Neuronal stem cell (in vitro differentiated cells): ENCODE results near the gene VIPR1.

ENCODE experiments used
- DNase-seq: peaks from one replicate; pipeline ENCODE4 v3.0.0-alpha.2; 2013; ENCODE audit warnings: low spot score
- H2AFZ ChIP-seq: one replicate; pipeline ENCODE4 v1.6.1; 2013; ENCODE audit warnings: mild to moderate bottlenecking, low read length, inconsistent platforms
- H2AK5ac ChIP-seq: 2 replicates; pipeline ENCODE4 v1.6.1; 2013; ENCODE audit warnings: low read depth, mild to moderate bottlenecking, inconsistent platforms, low read length, moderate library complexity, mixed read lengths
- H2BK120ac ChIP-seq: 2 replicates; pipeline ENCODE4 v1.6.1; 2013; ENCODE audit warnings: low read depth, mild to moderate bottlenecking, inconsistent platforms, low read length, moderate library complexity, mixed read lengths
- H2BK12ac ChIP-seq: one replicate; pipeline ENCODE4 v1.6.1; 2013; ENCODE audit warnings: low read length, inconsistent platforms
- H2BK15ac ChIP-seq: 2 replicates; pipeline ENCODE4 v1.6.1; 2013; ENCODE audit warnings: mild to moderate bottlenecking, low read length, inconsistent platforms, mixed read lengths
- H2BK5ac ChIP-seq: one replicate; pipeline ENCODE4 v1.6.1; 2013; ENCODE audit warnings: inconsistent platforms, mild to moderate bottlenecking, low read length, moderate library complexity
- H3K14ac ChIP-seq: one replicate; pipeline ENCODE4 v1.6.1; 2013; ENCODE audit warnings: low read length, inconsistent platforms
- H3K18ac ChIP-seq: 2 replicates; pipeline ENCODE4 v1.6.1; 2013; ENCODE audit warnings: low read length, inconsistent platforms
- H3K23ac ChIP-seq: 2 replicates; pipeline ENCODE4 v1.6.1; 2013; ENCODE audit warnings: low read depth, mild to moderate bottlenecking, mixed read lengths, low read length, inconsistent platforms; ENCODE audit not compliant: poor library complexity
- H3K27ac ChIP-seq: replicated peaks from 3 replicates; pipeline ENCODE4 v1.5.1; 2013; ENCODE audit warnings: low read length, inconsistent platforms
- H3K27me3 ChIP-seq, 3 experiments: 2 replicates each; pipeline ENCODE4 v1.6.1; 2013; ENCODE audit warnings: low read length in 3 of 3, mild to moderate bottlenecking in 2 of 3, inconsistent platforms in 1 of 3, low read depth in 1 of 3, mixed read lengths in 1 of 3, moderate library complexity in 1 of 3; ENCODE audit not compliant: control insufficient read depth in 3 of 3, insufficient read depth in 3 of 3
- H3K36me3 ChIP-seq, 2 donors: replicated peaks in 1 of 2; 2 replicates each; pipeline ENCODE4 v1.6.1; 2013; ENCODE audit warnings: low read length in 2 of 2; ENCODE audit not compliant: control insufficient read depth in 2 of 2, insufficient read depth in 2 of 2
- H3K4ac ChIP-seq: 2 replicates; pipeline ENCODE4 v1.6.1; 2013; ENCODE audit warnings: inconsistent platforms, mild to moderate bottlenecking, low read length, moderate library complexity
- H3K4me1 ChIP-seq, 2 donors: 1 replicate in 1 of 2; 2 replicates in 1 of 2; pipeline ENCODE4 v1.6.1; 2013; ENCODE audit warnings: low read length in 2 of 2, low read depth in 1 of 2; ENCODE audit not compliant: control insufficient read depth in 2 of 2, insufficient read depth in 1 of 2
- H3K4me2 ChIP-seq: one replicate; pipeline ENCODE4 v1.6.1; 2013; ENCODE audit warnings: mild to moderate bottlenecking, low read length, inconsistent platforms; ENCODE audit not compliant: insufficient read depth, poor library complexity, severe bottlenecking
- H3K4me3 ChIP-seq, 2 donors: 2 replicates each; pipeline ENCODE4 v1.5.1; 2013; ENCODE audit warnings: low read length in 2 of 2, mild to moderate bottlenecking in 2 of 2, inconsistent platforms in 1 of 2, moderate library complexity in 1 of 2
- H3K79me1 ChIP-seq: one replicate; pipeline ENCODE4 v1.6.1; 2013; ENCODE audit warnings: low read depth, mild to moderate bottlenecking, inconsistent platforms, low read length, moderate library complexity
- H3K9ac ChIP-seq: one replicate; pipeline ENCODE4 v1.6.1; 2013; ENCODE audit warnings: mild to moderate bottlenecking, low read depth, low read length, inconsistent platforms; ENCODE audit not compliant: poor library complexity
- H3K9me3 ChIP-seq, 2 donors: replicated peaks in 1 of 2; 2 replicates each; pipeline versions ENCODE3 to v1.6.1; 2013; ENCODE audit warnings: low read length in 2 of 2, mild to moderate bottlenecking in 2 of 2, inconsistent platforms in 1 of 2, low read depth in 1 of 2, mixed read lengths in 1 of 2, moderate library complexity in 1 of 2; ENCODE audit not compliant: control insufficient read depth in 2 of 2, insufficient read depth in 1 of 2
- H4K8ac ChIP-seq: one replicate; pipeline ENCODE4 v1.6.1; 2013; ENCODE audit warnings: low read depth, mild to moderate bottlenecking, inconsistent platforms, low read length, moderate library complexity
- H4K91ac ChIP-seq: one replicate; pipeline ENCODE4 v1.6.1; 2013; ENCODE audit warnings: low read length, low read depth, mild to moderate bottlenecking, inconsistent platforms; ENCODE audit not compliant: poor library complexity
- WGBS, 2 donors: extraction: QIAGEN DNeasy Blood & Tissue Kit; methylation state at CpG; one replicate each; pipeline ENCODE4 v1.1.7; 2013; ENCODE audit warnings: missing lambda C conversion rate in 2 of 2, mixed read lengths in 1 of 2; ENCODE audit not compliant: insufficient read length in 2 of 2, insufficient replicate concordance in 1 of 2; ENCODE audit errors: extremely low coverage in 2 of 2; 5-methylcytosine and 5-hydroxymethylcytosine counted together

VIPR1 gene

DNA sequence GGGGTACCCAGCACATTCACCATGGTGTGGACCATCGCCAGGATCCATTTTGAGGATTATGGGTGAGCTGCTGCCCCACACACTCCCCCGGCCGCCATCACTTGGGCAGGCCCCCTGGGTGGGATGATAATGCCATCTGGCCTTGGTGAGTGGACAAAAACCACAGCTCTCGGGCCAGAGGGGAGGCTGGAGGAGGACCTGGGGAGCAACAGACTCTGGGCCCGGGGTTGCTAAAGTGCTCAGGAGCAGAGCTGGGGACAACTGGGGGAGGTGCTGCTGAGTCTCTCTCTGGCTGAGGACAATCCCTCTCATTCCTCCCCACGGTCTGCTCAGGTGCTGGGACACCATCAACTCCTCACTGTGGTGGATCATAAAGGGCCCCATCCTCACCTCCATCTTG, 29.0 kb downstream of the VIPR1 start:
- Histone ChIP-seq H3K4me3 (no peak overlapping the region), H2AFZ (no peak overlapping the region), H2BK120ac (no peak overlapping the region), H3K27me3 (peaks cover 0 to 15% (median 0%) of the 10 kb centered on the region in 3 experiments), H3K18ac (peak overlapping the region; percentile 36), H3K9me3 (no peaks in the 10 kb centered on the region), H3K9ac (no peak overlapping the region), H3K4me1 (peaks cover 0 to 5% of the 10 kb centered on the region in 2 donors), H2AK5ac (no peak overlapping the region), H3K27ac (no peak overlapping the region), H3K23ac (peak overlapping the region; percentile 39), H3K36me3 (no peaks in the 10 kb centered on the region), H4K91ac (no peak overlapping the region), H3K4me2 (no peak overlapping the region), H3K14ac (no peak overlapping the region), H4K8ac (no peak overlapping the region), H2BK15ac (no peak overlapping the region), H2BK5ac (no peak overlapping the region), H2BK12ac (no peak overlapping the region), H3K79me1 (no peaks in the 10 kb centered on the region), H3K4ac (no peak overlapping the region)
- WGBS, 2 donors = no CpG with 5 or more reads among the region's 6 CpGs
- no peak for DNase-seq

DNA sequence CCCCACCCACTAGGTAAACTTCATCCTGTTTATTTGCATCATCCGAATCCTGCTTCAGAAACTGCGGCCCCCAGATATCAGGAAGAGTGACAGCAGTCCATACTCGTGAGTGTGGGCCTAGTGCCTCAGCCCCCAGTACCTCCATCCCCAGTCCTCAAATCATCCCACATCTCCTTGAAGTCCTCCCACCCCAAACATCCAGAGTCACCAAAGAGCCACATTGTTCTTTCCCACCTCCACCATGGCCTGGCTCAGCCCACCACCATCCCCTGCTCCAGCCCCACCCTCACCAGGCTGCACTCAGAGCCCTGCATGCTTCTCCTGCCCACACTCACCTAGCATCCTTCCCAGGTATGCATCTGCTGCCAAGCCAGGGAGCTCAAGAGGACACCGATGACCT, 29.8 kb downstream of the VIPR1 start:
- Histone ChIP-seq H3K27me3 (peaks cover 0 to 15% (median 0%) of the 10 kb centered on the region in 3 experiments), H3K4me3 (no peak overlapping the region), H2AK5ac (no peak overlapping the region), H3K27ac (no peak overlapping the region), H3K18ac (no peak overlapping the region), H3K4me1 (peaks cover 0 to 5% of the 10 kb centered on the region in 2 donors), H4K91ac (no peak overlapping the region), H2BK5ac (no peak overlapping the region), H3K14ac (no peak overlapping the region), H2BK120ac (no peak overlapping the region), H2BK12ac (no peak overlapping the region), H2AFZ (no peak overlapping the region), H3K4ac (no peak overlapping the region), H4K8ac (no peak overlapping the region), H3K9ac (no peak overlapping the region), H3K36me3 (no peaks in the 10 kb centered on the region), H2BK15ac (no peak overlapping the region), H3K23ac (no peak overlapping the region), H3K79me1 (no peaks in the 10 kb centered on the region), H3K9me3 (no peaks in the 10 kb centered on the region), H3K4me2 (no peak overlapping the region)
- DNase-seq = no peak
- no CpG with 5 or more reads among the region's 4 CpGs for WGBS, 2 donors

DNA sequence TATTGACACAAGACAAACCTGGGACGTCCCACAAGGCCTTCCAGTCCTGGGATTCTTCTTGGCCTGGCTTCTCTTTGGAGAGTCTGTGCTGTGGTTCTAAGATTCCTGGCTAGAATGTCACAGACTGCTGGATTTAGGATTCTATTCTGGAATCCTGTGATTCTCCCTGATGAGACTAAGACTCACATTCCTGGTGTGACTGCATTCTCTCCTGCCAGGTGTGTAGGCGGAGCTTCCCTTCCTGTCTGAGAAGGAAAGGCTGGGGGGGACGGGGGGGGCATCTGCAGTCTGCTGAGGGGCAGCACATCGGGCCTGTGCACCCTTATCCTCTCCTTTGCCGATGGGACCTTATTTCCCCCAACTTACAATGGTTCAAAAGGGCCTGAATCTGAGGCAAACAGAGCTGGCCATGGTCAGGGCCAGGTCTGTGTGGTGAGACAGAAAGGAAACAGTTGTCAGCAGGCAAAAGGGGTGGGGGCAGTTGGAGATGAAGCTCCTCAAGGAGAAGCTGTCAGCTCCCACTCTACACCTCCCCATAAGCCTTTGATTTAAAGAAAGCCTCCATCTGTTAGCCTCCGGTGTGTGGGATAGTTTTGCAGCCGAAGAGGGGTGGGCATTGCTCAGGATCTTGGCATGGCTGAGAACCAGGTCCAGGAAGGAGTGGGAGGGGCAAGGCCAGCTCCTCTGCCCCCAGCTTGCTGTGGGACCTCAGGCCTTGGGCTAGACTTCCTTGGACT, 30.9 kb downstream of the VIPR1 start:
- Histone ChIP-seq H3K4ac (no peak overlapping the region), H3K14ac (no peak overlapping the region), H3K4me3 (peak overlapping the region in 1 of 2 donors; percentile 11), H3K23ac (no peak overlapping the region), H3K4me1 (peaks cover 0 to 5% of the 10 kb centered on the region in 2 donors), H4K91ac (no peak overlapping the region), H2AK5ac (no peak overlapping the region), H3K18ac (no peak overlapping the region), H3K27me3 (peaks cover 0 to 15% (median 0%) of the 10 kb centered on the region in 3 experiments), H3K9ac (no peak overlapping the region), H4K8ac (no peak overlapping the region), H2BK15ac (no peak overlapping the region), H3K79me1 (no peaks in the 10 kb centered on the region), H3K36me3 (no peaks in the 10 kb centered on the region), H2BK12ac (no peak overlapping the region), H3K4me2 (no peak overlapping the region), H3K27ac (no peak overlapping the region), H2AFZ (no peak overlapping the region), H2BK5ac (no peak overlapping the region), H2BK120ac (no peak overlapping the region), H3K9me3 (no peaks in the 10 kb centered on the region)
- DNase-seq = no peak
- no CpG with 5 or more reads among the region's 7 CpGs for WGBS, 2 donors

DNA sequence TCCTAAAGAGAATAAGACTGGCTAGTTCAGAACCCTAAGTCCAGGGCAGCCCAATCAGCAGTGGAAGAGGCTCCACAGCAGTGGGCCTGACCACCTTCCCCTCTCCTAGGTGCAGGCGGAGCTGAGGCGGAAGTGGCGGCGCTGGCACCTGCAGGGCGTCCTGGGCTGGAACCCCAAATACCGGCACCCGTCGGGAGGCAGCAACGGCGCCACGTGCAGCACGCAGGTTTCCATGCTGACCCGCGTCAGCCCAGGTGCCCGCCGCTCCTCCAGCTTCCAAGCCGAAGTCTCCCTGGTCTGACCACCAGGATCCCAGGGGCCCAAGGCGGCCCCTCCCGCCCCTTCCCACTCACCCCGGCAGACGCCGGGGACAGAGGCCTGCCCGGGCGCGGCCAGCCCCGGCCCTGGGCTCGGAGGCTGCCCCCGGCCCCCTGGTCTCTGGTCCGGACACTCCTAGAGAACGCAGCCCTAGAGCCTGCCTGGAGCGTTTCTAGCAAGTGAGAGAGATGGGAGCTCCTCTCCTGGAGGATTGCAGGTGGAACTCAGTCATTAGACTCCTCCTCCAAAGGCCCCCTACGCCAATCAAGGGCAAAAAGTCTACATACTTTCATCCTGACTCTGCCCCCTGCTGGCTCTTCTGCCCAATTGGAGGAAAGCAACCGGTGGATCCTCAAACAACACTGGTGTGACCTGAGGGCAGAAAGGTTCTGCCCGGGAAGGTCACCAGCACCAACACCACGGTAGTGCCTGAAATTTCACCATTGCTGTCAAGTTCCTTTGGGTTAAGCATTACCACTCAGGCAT, 33.7 kb downstream of the VIPR1 start:
- no peak overlapping the region for H3K23ac ChIP-seq
- H2AK5ac ChIP-seq = peak overlapping the region; percentile 78
- no peak overlapping the region for H3K27ac ChIP-seq
- H3K27me3 ChIP-seq = peaks cover 0 to 15% (median 0%) of the 10 kb centered on the region in 3 experiments
- no peaks in the 10 kb centered on the region for H3K36me3 ChIP-seq
- no peak overlapping the region for H3K4me3 ChIP-seq
- H3K9ac ChIP-seq = no peak overlapping the region
- no peak overlapping the region for H2BK120ac ChIP-seq
- no peak overlapping the region for H3K18ac ChIP-seq
- no peaks in the 10 kb centered on the region for H3K79me1 ChIP-seq
- no peak overlapping the region for H3K4ac ChIP-seq
- H3K14ac ChIP-seq = no peak overlapping the region
- no peak overlapping the region for H2BK12ac ChIP-seq
- H4K8ac ChIP-seq = no peak overlapping the region
- peak; percentile 12 for DNase-seq
- no peak overlapping the region for H2AFZ ChIP-seq
- no CpG with 5 or more reads among the region's 35 CpGs for WGBS, 2 donors
- H3K4me2 ChIP-seq = no peak overlapping the region
- no peak overlapping the region for H2BK5ac ChIP-seq
- H4K91ac ChIP-seq = no peak overlapping the region
- H2BK15ac ChIP-seq = no peak overlapping the region
- H3K9me3 ChIP-seq = no peaks in the 10 kb centered on the region
- H3K4me1 ChIP-seq = peaks cover 0 to 5% of the 10 kb centered on the region in 2 donors
